Adrenal gland (tissue), 12 donors: ENCODE measurements around the gene DDX27. TPM values are rescaled to one million over a fixed set of nuclear protein-coding genes. Genes with fewer than 3 reads are reported as not detected.
"Not testable (repeated sequence)": the region's sequence is repeated elsewhere in the genome, so short reads cannot be mapped to it uniquely, and the experiment has no call there.

ENCODE experiments used
- DNase-seq, 7 donors: peaks; one replicate each; pipeline ENCODE4 v3.0.0-alpha.2; 2019 to 2020
- H3K27ac ChIP-seq, 5 donors: fragments of 200-600 bp; sonication (generic) in 4 of 5; 1 replicate in 3 of 5; 2 replicates in 2 of 5; pipeline versions ENCODE4 v1.5.1 to v1.8.0; 2016 to 2020; ENCODE audit warnings: mild to moderate bottlenecking in 1 of 5
- H3K27me3 ChIP-seq: fragments of 200-600 bp; 2 replicates; pipeline ENCODE4 v1.8.0; 2021
- H3K36me3 ChIP-seq, 2 donors: fragments of 200-600 bp; replicated peaks in 1 of 2; 1 replicate in 1 of 2; 2 replicates in 1 of 2; pipeline versions ENCODE4 v1.5.1 to v1.8.0; 2018 to 2022
- H3K4me1 ChIP-seq, 2 donors: fragments of 200-600 bp; replicated peaks in 1 of 2; 1 replicate in 1 of 2; 2 replicates in 1 of 2; pipeline versions ENCODE4 v1.5.1 to v1.8.0; 2018 to 2021
- H3K4me3 ChIP-seq, 4 donors: fragments of 200-600 bp; sonication (generic) in 3 of 4; one replicate each; pipeline ENCODE4 v1.5.1; 2016 to 2018
- H3K9me3 ChIP-seq, 3 donors: fragments of 200-600 bp; sonication (generic) in 1 of 3; replicated peaks in 1 of 3; 1 replicate in 2 of 3; 2 replicates in 1 of 3; pipeline versions ENCODE4 v1.5.1 to v1.8.0; 2016 to 2021
- POLR2A ChIP-seq, 2 donors: fragments of 450-650 bp; IDR thresholded peaks; one replicate each; pipeline ENCODE4 v1.6.1; 2017; ENCODE audit warnings: antibody characterized with exemption in 2 of 2, mild to moderate bottlenecking in 2 of 2, moderate library complexity in 1 of 2
- WGBS, 4 donors: extraction: QIAGEN DNeasy Blood & Tissue Kit in 2 of 4; methylation state at CpG; one replicate each; pipeline versions ENCODE4 v1.1.5 to v1.1.7; 2013 to 2017; 5-methylcytosine and 5-hydroxymethylcytosine counted together
- intact Hi-C, 2 donors: fragments of 100-400 bp; cut with DNase I; formaldehyde crosslinking; loops; one replicate each; pipeline versions ENCODE4 v1.14.1 to v1.15.0; 2022 to 2023
- polyA plus RNA-seq, 3 donors: library from polyadenylated mRNA; stranded (reverse); fragments of 200-250 nt in 2 of 3; fragments of 350-450 nt in 1 of 3; fragmentation: Illumina TruSeq in 1 of 3; extraction: RNeasy Lipid Tissue Mini Kit (QIAGEN cat#74804) in 1 of 3; gene quantifications; one replicate each; pipeline ENCODE4 v1.2.3, GENCODE V29; 2013 to 2014
- total RNA-seq, 9 donors: library from RNA; depleted of rRNA in 4 of 9; stranded (reverse); fragments of >200 nt in 4 of 9; fragments of 120-200 nt in 1 of 9; fragmentation: NEBNext Ultra II Directional in 1 of 9; extraction: Animal tissue kit (Norgen Biotek cat#: 25700) in 1 of 9; gene quantifications; one replicate each; pipeline versions ENCODE4 v1.1.0 to v1.2.4, GENCODE V29; 2013 to 2023
- TF ChIP-seq, protein P1 (sequence below), 6 experiments: fragments of 450-650 bp in 4 of 6; fragments of 200-600 bp in 2 of 6; sonication (generic) in 1 of 6; IDR thresholded peaks; 1 replicate in 5 of 6; 2 replicates in 1 of 6; pipeline versions ENCODE4 v1.5.1 to v1.8.0; 2016 to 2021; ENCODE audit warnings: antibody characterized with exemption in 6 of 6, mild to moderate bottlenecking in 2 of 6, moderate library complexity in 1 of 6
- donor health status: healthy with polysubstance abuse.
- donor health status: Bipolar disorder and iron deficiency.
- donor health status: DM: yes; HTN: yes; CAD: no.
- donor health status: DM: no; HTN: no; CAD: no.
- donor health status: DM: no; HTN: no; CAD: no.
- donor health status: DM: yes; HTN: yes; CAD: no.

Gene DDX27
- total and polyA plus RNA-seq, 12 donors: 18.7 to 42.3 (median 23.2) TPM

- no peak for DNase-seq
- TF ChIP-seq, protein P1, sequence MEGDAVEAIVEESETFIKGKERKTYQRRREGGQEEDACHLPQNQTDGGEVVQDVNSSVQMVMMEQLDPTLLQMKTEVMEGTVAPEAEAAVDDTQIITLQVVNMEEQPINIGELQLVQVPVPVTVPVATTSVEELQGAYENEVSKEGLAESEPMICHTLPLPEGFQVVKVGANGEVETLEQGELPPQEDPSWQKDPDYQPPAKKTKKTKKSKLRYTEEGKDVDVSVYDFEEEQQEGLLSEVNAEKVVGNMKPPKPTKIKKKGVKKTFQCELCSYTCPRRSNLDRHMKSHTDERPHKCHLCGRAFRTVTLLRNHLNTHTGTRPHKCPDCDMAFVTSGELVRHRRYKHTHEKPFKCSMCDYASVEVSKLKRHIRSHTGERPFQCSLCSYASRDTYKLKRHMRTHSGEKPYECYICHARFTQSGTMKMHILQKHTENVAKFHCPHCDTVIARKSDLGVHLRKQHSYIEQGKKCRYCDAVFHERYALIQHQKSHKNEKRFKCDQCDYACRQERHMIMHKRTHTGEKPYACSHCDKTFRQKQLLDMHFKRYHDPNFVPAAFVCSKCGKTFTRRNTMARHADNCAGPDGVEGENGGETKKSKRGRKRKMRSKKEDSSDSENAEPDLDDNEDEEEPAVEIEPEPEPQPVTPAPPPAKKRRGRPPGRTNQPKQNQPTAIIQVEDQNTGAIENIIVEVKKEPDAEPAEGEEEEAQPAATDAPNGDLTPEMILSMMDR (IDR thresholded peaks at IDR 0.05): no peak
- no peak for TF ChIP-seq POLR2A (IDR thresholded peaks at IDR 0.05)
- H3K27me3 ChIP-seq: no peaks in the 10 kb centered on the region
- H3K4me1 ChIP-seq: peaks cover 7 to 64% of the 10 kb centered on the region in 2 donors
- H3K4me3 ChIP-seq: no peak overlapping the region
- H3K27ac ChIP-seq: no peak overlapping the region
- intact Hi-C loops: no loop called here
- no peaks in the 10 kb centered on the region for H3K36me3 ChIP-seq
- H3K9me3 ChIP-seq: no peaks in the 10 kb centered on the region
- 90 to 95% (median 92%) methylated on average over 8 of the region's 8 CpGs for WGBS, 4 donors
Observed at GRCh38 chr20:49181265-49181877, 37.8 kb upstream of the DDX27 start.

DNA sequence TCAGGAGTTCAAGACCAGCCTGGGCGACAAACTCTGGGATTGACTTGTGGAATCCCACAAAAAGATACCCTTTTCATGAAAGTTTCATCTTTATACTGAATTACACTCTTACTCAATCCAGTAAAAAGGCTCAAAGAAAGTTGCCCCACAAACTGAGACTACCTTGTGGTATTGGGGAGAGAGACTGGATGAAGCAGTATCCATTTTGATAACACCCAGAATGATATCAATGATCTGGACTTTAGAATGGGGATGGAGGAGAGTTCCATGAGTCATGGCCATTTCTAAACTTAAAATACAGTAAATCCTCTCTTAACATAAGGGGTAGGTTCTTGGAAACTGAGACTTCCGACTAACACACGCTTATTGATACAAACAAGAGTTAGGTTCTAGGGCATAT is 35.8 kb upstream of the DDX27 start:
- no peak for TF ChIP-seq POLR2A (IDR thresholded peaks at IDR 0.05)
- TF ChIP-seq, protein P1 (IDR thresholded peaks at IDR 0.05): no peak
- no peaks in the 10 kb centered on the region for H3K27me3 ChIP-seq
- H3K4me1 ChIP-seq: peaks cover 7 to 65% of the 10 kb centered on the region in 2 donors
- no peaks in the 10 kb centered on the region for H3K9me3 ChIP-seq
- no peak overlapping the region for H3K4me3 ChIP-seq
- intact Hi-C loops: no loop called here
- no peak for DNase-seq
- H3K36me3 ChIP-seq: no peaks in the 10 kb centered on the region
- 94 to 98% (median 96%) methylated on average over 3 of the region's 3 CpGs for WGBS, 4 donors
- no peak overlapping the region for H3K27ac ChIP-seq

DNA sequence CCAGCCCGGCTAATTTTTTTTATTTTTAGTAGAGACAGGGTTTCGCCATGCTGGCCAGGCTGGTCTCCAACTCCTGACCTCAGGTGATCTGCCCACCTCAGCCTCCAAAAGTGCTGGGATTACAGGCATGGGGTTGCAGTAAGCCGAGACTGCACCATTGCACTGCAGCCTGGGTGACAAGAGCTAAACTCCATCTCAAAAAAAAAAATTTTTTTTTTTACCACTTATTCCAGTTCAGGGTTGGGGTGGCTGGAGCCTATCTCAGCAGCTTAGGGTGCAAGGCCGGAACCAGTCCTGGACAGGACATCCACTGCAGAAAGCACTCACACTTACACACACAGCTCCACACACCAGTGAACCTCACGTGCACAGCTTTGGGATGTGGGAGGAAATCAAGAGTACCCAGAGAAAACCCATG is 35.1 kb upstream of the DDX27 start:
- intact Hi-C loops, H3K27me3 ChIP-seq, DNase-seq, H3K9me3 ChIP-seq, H3K4me3 ChIP-seq, H3K36me3 ChIP-seq, H3K27ac ChIP-seq: not testable (repeated sequence)
- 83 to 92% (median 88%) methylated on average over 5 of the region's 5 CpGs for WGBS, 4 donors
- H3K4me1 ChIP-seq: peaks cover 7 to 65% of the 10 kb centered on the region in 2 donors

- H3K9me3 ChIP-seq: no peaks in the 10 kb centered on the region
- H3K27ac ChIP-seq: no peak overlapping the region
- WGBS, 4 donors: 43 to 50% (median 47%) methylated on average over 3 of the region's 3 CpGs
- H3K36me3 ChIP-seq: no peaks in the 10 kb centered on the region
- TF ChIP-seq, protein P1 (IDR thresholded peaks at IDR 0.05): no peak
- no peak for TF ChIP-seq POLR2A (IDR thresholded peaks at IDR 0.05)
- intact Hi-C loops: no loop called here
- H3K4me3 ChIP-seq: no peak overlapping the region
- DNase-seq: no peak
- H3K27me3 ChIP-seq: no peaks in the 10 kb centered on the region
- peaks cover 1 to 59% of the 10 kb centered on the region in 2 donors for H3K4me1 ChIP-seq
Observed at GRCh38 chr20:49184691-49185070, 34.5 kb upstream of the DDX27 start.
